HepG2 (cell line): ENCODE results near the gene REEP6. TPM values are rescaled to one million over a fixed set of nuclear protein-coding genes. Genes with fewer than 3 reads are reported as not detected.
A peak's percentile ranks its signal among the peaks of the same experiment; 100 is the strongest.

Source experiments
- REL ChIP-seq: sonication (generic); formaldehyde crosslinking; conservative IDR thresholded peaks from 2 replicates; pipeline ENCODE4 v1.8.0; 2022; ENCODE audit warnings: mild to moderate bottlenecking, missing genetic modification reagents, moderate library complexity
- RFX3 ChIP-seq: IDR thresholded peaks from 2 replicates; pipeline ENCODE4 v1.6.1; 2016; ENCODE audit warnings: missing biosample characterization, missing genetic modification reagents
- ZBTB3 ChIP-seq: sonication (generic); formaldehyde crosslinking; IDR thresholded peaks from 2 replicates; pipeline ENCODE4 v1.4.0; 2020; ENCODE audit warnings: low read depth, mild to moderate bottlenecking, moderate library complexity, missing genetic modification reagents, borderline replicate concordance
- ZFP37 ChIP-seq: sonication (generic); formaldehyde crosslinking; IDR thresholded peaks from 2 replicates; pipeline ENCODE4 v1.4.0; 2020; ENCODE audit warnings: missing genetic modification reagents, borderline replicate concordance
- ZNF615 ChIP-seq: sonication (generic); formaldehyde crosslinking; IDR thresholded peaks from 2 replicates; pipeline ENCODE4 v1.5.0; 2020; ENCODE audit warnings: mild to moderate bottlenecking, missing genetic modification reagents, borderline replicate concordance
- ZSCAN31 ChIP-seq: sonication (generic); formaldehyde crosslinking; IDR thresholded peaks from 2 replicates; pipeline ENCODE4 v1.5.0; 2020; ENCODE audit warnings: low read depth, mild to moderate bottlenecking, missing genetic modification reagents
- polyA plus RNA-seq, 8 experiments: library from polyadenylated mRNA; depleted of rRNA in 3 of 8; stranded (reverse) in 7 of 8; unstranded in 1 of 8; fragments of >200 nt; fragmentation: Illumina TruSeq in 4 of 8; extraction: Trizol in 4 of 8; gene quantifications; 2 replicates each; pipeline versions ENCODE4 v1.2.1 to v1.2.3, GENCODE V29; 2011 to 2016; ENCODE audit warnings: low read depth in 4 of 8, missing spikeins in 1 of 8, mixed read lengths in 1 of 8; ENCODE audit not compliant: insufficient read depth in 1 of 8
- total RNA-seq, 5 experiments: library from RNA; depleted of rRNA; stranded (reverse); fragments of >200 nt; fragmentation: Illumina TruSeq; extraction: Trizol; gene quantifications; 2 replicates each; pipeline ENCODE4 v1.2.3, GENCODE V29; 2016; ENCODE audit warnings: low read depth in 1 of 5
- TF ChIP-seq, protein P1 (sequence below): sonication (generic); formaldehyde crosslinking; conservative IDR thresholded peaks from 2 replicates; pipeline ENCODE4 v1.4.0; 2020; ENCODE audit warnings: missing genetic modification reagents
- TF ChIP-seq, protein P2 (sequence below): sonication (generic); formaldehyde crosslinking; IDR thresholded peaks from 2 replicates; pipeline ENCODE4 v1.4.0; 2020; ENCODE audit warnings: missing genetic modification reagents, borderline replicate concordance
- TF ChIP-seq, protein P3 (sequence below): sonication (generic); formaldehyde crosslinking; conservative IDR thresholded peaks from 2 replicates; pipeline ENCODE4 v1.4.0; 2020; ENCODE audit warnings: missing genetic modification reagents
- TF ChIP-seq, protein P4 (sequence below): sonication (generic); formaldehyde crosslinking; IDR thresholded peaks from 2 replicates; pipeline ENCODE4 v1.5.1; 2020; ENCODE audit warnings: mild to moderate bottlenecking, missing genetic modification reagents, borderline replicate concordance
- TF ChIP-seq, protein P5 (sequence below): sonication (generic); formaldehyde crosslinking; IDR thresholded peaks from 2 replicates; pipeline ENCODE4 v1.8.0; 2023; ENCODE audit warnings: mild to moderate bottlenecking, missing genetic modification reagents

REEP6 gene
- total and polyA plus RNA-seq, 2 of the 13 experiments (the other 11 are each of a cell fraction or from before 2014, with no cell fraction given) = 10.0 to 28.8 TPM

DNA sequence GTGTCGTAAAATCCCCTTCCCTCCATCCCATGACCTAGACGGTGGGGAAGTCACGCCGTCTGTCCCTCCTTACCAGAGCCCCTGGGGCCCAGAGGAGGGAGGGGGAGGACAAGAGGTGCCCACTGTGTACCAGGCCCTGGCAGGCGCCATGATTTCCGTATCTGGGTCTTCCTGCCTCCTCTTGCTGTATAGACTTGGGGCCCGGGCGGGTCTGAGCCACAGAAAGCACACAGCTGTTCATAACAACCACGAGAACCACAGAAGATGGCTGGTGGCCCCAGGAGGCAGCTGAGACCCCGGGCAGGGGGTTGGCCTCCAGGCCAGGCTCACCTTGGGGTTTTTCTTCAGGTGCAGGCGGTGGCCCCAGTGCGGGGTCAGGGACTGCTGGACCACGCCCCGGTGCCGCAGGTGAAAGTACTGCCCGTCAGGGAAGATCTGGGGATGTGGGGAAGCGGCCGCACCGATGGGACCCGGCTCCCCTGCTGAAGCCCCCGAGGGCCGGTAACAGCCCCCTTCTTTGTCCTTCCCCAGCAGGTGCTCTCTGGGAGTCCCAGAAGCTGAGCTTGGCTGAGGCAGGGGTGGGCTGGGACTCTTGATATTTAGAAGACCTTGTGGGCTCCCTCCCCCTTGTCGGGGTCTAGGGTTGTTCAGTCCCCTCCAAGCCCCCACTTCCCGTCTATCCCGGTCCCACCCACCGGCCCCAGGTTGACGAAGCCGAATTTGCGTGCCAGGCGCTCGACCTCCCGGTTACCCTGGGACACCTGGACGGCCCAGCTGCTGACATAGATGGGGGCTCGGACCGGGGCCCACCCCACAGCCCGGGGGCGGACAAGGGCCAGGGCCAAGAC, 1.3 kb upstream of the REEP6 start (continued):
- TF ChIP-seq, protein P1, sequence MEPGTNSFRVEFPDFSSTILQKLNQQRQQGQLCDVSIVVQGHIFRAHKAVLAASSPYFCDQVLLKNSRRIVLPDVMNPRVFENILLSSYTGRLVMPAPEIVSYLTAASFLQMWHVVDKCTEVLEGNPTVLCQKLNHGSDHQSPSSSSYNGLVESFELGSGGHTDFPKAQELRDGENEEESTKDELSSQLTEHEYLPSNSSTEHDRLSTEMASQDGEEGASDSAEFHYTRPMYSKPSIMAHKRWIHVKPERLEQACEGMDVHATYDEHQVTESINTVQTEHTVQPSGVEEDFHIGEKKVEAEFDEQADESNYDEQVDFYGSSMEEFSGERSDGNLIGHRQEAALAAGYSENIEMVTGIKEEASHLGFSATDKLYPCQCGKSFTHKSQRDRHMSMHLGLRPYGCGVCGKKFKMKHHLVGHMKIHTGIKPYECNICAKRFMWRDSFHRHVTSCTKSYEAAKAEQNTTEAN (CRISPR knock-in tag) = no peak
- TF ChIP-seq RFX3 (no peak), ZBTB3 (CRISPR knock-in tag) (no peak), ZFP37 (CRISPR knock-in tag) (no peak), ZSCAN31 (CRISPR knock-in tag) (no peak), ZNF615 (no peak), REL (CRISPR knock-in tag) (no peak)
- TF ChIP-seq, protein P2, sequence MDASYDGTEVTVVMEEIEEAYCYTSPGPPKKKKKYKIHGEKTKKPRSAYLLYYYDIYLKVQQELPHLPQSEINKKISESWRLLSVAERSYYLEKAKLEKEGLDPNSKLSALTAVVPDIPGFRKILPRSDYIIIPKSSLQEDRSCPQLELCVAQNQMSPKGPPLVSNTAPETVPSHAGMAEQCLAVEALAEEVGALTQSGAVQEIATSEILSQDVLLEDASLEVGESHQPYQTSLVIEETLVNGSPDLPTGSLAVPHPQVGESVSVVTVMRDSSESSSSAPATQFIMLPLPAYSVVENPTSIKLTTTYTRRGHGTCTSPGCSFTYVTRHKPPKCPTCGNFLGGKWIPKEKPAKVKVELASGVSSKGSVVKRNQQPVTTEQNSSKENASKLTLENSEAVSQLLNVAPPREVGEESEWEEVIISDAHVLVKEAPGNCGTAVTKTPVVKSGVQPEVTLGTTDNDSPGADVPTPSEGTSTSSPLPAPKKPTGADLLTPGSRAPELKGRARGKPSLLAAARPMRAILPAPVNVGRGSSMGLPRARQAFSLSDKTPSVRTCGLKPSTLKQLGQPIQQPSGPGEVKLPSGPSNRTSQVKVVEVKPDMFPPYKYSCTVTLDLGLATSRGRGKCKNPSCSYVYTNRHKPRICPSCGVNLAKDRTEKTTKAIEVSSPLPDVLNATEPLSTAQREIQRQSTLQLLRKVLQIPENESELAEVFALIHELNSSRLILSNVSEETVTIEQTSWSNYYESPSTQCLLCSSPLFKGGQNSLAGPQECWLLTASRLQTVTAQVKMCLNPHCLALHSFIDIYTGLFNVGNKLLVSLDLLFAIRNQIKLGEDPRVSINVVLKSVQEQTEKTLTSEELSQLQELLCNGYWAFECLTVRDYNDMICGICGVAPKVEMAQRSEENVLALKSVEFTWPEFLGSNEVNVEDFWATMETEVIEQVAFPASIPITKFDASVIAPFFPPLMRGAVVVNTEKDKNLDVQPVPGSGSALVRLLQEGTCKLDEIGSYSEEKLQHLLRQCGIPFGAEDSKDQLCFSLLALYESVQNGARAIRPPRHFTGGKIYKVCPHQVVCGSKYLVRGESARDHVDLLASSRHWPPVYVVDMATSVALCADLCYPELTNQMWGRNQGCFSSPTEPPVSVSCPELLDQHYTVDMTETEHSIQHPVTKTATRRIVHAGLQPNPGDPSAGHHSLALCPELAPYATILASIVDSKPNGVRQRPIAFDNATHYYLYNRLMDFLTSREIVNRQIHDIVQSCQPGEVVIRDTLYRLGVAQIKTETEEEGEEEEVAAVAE = 0 out of 2 replicates have a peak, but pooled peaks have one; percentile 18
- TF ChIP-seq, protein P3, sequence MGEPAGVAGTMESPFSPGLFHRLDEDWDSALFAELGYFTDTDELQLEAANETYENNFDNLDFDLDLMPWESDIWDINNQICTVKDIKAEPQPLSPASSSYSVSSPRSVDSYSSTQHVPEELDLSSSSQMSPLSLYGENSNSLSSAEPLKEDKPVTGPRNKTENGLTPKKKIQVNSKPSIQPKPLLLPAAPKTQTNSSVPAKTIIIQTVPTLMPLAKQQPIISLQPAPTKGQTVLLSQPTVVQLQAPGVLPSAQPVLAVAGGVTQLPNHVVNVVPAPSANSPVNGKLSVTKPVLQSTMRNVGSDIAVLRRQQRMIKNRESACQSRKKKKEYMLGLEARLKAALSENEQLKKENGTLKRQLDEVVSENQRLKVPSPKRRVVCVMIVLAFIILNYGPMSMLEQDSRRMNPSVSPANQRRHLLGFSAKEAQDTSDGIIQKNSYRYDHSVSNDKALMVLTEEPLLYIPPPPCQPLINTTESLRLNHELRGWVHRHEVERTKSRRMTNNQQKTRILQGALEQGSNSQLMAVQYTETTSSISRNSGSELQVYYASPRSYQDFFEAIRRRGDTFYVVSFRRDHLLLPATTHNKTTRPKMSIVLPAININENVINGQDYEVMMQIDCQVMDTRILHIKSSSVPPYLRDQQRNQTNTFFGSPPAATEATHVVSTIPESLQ (CRISPR knock-in tag) = no peak
- TF ChIP-seq, protein P4, sequence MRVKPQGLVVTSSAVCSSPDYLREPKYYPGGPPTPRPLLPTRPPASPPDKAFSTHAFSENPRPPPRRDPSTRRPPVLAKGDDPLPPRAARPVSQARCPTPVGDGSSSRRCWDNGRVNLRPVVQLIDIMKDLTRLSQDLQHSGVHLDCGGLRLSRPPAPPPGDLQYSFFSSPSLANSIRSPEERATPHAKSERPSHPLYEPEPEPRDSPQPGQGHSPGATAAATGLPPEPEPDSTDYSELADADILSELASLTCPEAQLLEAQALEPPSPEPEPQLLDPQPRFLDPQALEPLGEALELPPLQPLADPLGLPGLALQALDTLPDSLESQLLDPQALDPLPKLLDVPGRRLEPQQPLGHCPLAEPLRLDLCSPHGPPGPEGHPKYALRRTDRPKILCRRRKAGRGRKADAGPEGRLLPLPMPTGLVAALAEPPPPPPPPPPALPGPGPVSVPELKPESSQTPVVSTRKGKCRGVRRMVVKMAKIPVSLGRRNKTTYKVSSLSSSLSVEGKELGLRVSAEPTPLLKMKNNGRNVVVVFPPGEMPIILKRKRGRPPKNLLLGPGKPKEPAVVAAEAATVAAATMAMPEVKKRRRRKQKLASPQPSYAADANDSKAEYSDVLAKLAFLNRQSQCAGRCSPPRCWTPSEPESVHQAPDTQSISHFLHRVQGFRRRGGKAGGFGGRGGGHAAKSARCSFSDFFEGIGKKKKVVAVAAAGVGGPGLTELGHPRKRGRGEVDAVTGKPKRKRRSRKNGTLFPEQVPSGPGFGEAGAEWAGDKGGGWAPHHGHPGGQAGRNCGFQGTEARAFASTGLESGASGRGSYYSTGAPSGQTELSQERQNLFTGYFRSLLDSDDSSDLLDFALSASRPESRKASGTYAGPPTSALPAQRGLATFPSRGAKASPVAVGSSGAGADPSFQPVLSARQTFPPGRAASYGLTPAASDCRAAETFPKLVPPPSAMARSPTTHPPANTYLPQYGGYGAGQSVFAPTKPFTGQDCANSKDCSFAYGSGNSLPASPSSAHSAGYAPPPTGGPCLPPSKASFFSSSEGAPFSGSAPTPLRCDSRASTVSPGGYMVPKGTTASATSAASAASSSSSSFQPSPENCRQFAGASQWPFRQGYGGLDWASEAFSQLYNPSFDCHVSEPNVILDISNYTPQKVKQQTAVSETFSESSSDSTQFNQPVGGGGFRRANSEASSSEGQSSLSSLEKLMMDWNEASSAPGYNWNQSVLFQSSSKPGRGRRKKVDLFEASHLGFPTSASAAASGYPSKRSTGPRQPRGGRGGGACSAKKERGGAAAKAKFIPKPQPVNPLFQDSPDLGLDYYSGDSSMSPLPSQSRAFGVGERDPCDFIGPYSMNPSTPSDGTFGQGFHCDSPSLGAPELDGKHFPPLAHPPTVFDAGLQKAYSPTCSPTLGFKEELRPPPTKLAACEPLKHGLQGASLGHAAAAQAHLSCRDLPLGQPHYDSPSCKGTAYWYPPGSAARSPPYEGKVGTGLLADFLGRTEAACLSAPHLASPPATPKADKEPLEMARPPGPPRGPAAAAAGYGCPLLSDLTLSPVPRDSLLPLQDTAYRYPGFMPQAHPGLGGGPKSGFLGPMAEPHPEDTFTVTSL (CRISPR knock-in tag) = no peak
- TF ChIP-seq, protein P5, sequence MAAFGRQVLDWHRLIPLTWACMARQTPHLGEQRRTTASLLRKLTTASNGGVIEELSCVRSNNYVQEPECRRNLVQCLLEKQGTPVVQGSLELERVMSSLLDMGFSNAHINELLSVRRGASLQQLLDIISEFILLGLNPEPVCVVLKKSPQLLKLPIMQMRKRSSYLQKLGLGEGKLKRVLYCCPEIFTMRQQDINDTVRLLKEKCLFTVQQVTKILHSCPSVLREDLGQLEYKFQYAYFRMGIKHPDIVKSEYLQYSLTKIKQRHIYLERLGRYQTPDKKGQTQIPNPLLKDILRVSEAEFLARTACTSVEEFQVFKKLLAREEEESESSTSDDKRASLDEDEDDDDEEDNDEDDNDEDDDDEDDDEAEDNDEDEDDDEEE (CRISPR knock-in tag) = no peak
